Sigmoid colon (tissue), 4 donors: ENCODE measurements around the gene ZNF726.

Experiments
- EP300 ChIP-seq, 4 donors: sonication (generic); formaldehyde crosslinking; IDR thresholded peaks; one replicate each; pipeline ENCODE4 v1.6.1; 2017; ENCODE audit warnings: antibody characterized with exemption in 4 of 4
- POLR2A ChIP-seq, 2 donors: fragments of 450-650 bp; IDR thresholded peaks; one replicate each; pipeline ENCODE4 v1.6.1; 2016; ENCODE audit warnings: antibody characterized with exemption in 2 of 2, mild to moderate bottlenecking in 2 of 2, moderate library complexity in 2 of 2
- POLR2AphosphoS5 ChIP-seq, 4 donors: sonication (generic); formaldehyde crosslinking; IDR thresholded peaks; one replicate each; pipeline ENCODE4 v1.6.1; 2017; ENCODE audit warnings: antibody characterized with exemption in 4 of 4
- TF ChIP-seq, protein P1 (sequence below), 4 experiments: fragments of 450-650 bp in 3 of 4; fragments of 200-600 bp in 1 of 4; IDR thresholded peaks; one replicate each; pipeline ENCODE4 v1.5.1; 2016 to 2019; ENCODE audit warnings: antibody characterized with exemption in 4 of 4, mild to moderate bottlenecking in 3 of 4, moderate library complexity in 2 of 4

DNA sequence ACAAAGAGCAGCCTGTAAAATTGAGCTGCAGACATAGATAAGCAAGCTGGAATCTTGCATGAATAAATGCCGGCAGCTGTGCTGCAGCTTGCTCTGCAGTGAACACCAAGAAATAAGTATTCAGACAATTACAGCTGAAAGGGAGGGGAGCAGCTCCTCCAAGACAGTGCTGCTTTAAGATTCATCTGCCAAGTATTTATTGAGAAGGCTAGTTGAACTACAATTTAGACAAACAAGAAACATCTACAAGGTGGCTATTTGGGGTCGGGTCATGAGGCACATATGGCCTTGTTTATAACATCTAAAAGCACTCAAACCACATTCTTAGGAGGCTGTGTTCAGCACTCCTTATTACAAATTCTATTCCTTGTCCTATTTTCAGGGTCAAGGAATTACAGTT, 34.9 kb downstream of the ZNF726 start:
- TF ChIP-seq, protein P1, sequence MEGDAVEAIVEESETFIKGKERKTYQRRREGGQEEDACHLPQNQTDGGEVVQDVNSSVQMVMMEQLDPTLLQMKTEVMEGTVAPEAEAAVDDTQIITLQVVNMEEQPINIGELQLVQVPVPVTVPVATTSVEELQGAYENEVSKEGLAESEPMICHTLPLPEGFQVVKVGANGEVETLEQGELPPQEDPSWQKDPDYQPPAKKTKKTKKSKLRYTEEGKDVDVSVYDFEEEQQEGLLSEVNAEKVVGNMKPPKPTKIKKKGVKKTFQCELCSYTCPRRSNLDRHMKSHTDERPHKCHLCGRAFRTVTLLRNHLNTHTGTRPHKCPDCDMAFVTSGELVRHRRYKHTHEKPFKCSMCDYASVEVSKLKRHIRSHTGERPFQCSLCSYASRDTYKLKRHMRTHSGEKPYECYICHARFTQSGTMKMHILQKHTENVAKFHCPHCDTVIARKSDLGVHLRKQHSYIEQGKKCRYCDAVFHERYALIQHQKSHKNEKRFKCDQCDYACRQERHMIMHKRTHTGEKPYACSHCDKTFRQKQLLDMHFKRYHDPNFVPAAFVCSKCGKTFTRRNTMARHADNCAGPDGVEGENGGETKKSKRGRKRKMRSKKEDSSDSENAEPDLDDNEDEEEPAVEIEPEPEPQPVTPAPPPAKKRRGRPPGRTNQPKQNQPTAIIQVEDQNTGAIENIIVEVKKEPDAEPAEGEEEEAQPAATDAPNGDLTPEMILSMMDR (IDR thresholded peaks at IDR 0.05), result no peak
- TF ChIP-seq POLR2AphosphoS5 (IDR thresholded peaks at IDR 0.05) (no peak), POLR2A (IDR thresholded peaks at IDR 0.05) (no peak), EP300 (IDR thresholded peaks at IDR 0.05) (no peak)
